Panc1 (cell line): ENCODE measurements around the gene ZNF518B. TPM values are rescaled to one million over a fixed set of nuclear protein-coding genes. Genes with fewer than 3 reads are reported as not detected.

Experiments used
- ATAC-seq: fragments of 200-7000 bp; cut with Tn5 transposase; 2 replicates; pipeline ENCODE4 v1.9.1; 2020; ENCODE audit warnings: mild to moderate bottlenecking, moderate library complexity
- BruUV-seq: library from RNA; stranded (reverse); fragments of 400-500 nt; replicated peaks from 2 replicates; lab custom pipeline; 2021; lab: Mats Ljungman, UMichigan
- CTCF ChIA-PET: fragments of 300-600 bp; sonication (Branson Sonifier 250); formaldehyde crosslinking; loops from one replicate; lab custom pipeline; 2022; ENCODE audit warnings: antibody characterized with exemption; lab: Charles Lee
- POLR2A ChIA-PET: fragments of 300-600 bp; sonication (Branson Sonifier 250); formaldehyde crosslinking; loops from one replicate; lab custom pipeline; 2022; ENCODE audit warnings: antibody characterized with exemption; lab: Charles Lee
- DNase-seq: peaks from one replicate; pipeline ENCODE4 v3.0.0-alpha.2; 2010; ENCODE audit warnings: low read depth, low spot score
- H3K27ac ChIP-seq: 2 replicates; pipeline ENCODE4 v1.5.1; 2011; ENCODE audit warnings: mild to moderate bottlenecking, low read length, inconsistent platforms
- H3K27me3 ChIP-seq: fragments of 200-500 bp; sonication (Bioruptor generic); 2 replicates; pipeline ENCODE4 v1.6.0; 2014; ENCODE audit warnings: low read length, inconsistent platforms; ENCODE audit not compliant: control insufficient read depth, insufficient read depth
- H3K36me3 ChIP-seq: fragments of 200-500 bp; sonication (Bioruptor generic); 2 replicates; pipeline ENCODE4 v1.5.1; 2014; ENCODE audit warnings: inconsistent platforms, mild to moderate bottlenecking, low read length, moderate library complexity; ENCODE audit not compliant: control insufficient read depth, insufficient read depth
- H3K4me1 ChIP-seq: 2 replicates; pipeline ENCODE4 v1.5.1; 2011; ENCODE audit warnings: inconsistent platforms, mild to moderate bottlenecking, low read length, moderate library complexity; ENCODE audit not compliant: control insufficient read depth, insufficient read depth
- H3K4me3 ChIP-seq, 2 experiments: 2 replicates each; pipeline ENCODE4 v1.5.1; 2011 to 2012; ENCODE audit warnings: low read depth in 2 of 2, low read length in 2 of 2, mild to moderate bottlenecking in 2 of 2, inconsistent platforms in 1 of 2, moderate library complexity in 1 of 2
- H3K9me3 ChIP-seq: fragments of 200-500 bp; sonication (Bioruptor generic); 2 replicates; pipeline ENCODE4 v1.5.1; 2014; ENCODE audit warnings: low read depth, mild to moderate bottlenecking, inconsistent platforms, low read length, moderate library complexity; ENCODE audit not compliant: control insufficient read depth, insufficient read depth
- POLR2AphosphoS5 ChIP-seq: IDR thresholded peaks from 2 replicates; pipeline ENCODE4 v1.6.1; 2012; ENCODE audit warnings: mild to moderate bottlenecking, low read depth, low read length, moderate library complexity
- SIN3A ChIP-seq: IDR thresholded peaks from 2 replicates; pipeline ENCODE4 v1.6.1; 2012; ENCODE audit warnings: low read depth, mild to moderate bottlenecking, low read length, moderate library complexity, borderline replicate concordance; ENCODE audit not compliant: insufficient read depth
- TCF7L2 ChIP-seq: IDR thresholded peaks from 2 replicates; pipeline ENCODE4 v1.6.1; 2011; ENCODE audit warnings: mild to moderate bottlenecking, low read depth, low read length, inconsistent platforms
- in situ Hi-C: cut with HindIII; loops from 2 replicates; pipeline ENCODE4 v1.10.0; 2016; ENCODE audit warnings: low sequenced_read_pairs, low pct_unique_long_range_greater_than_20kb
- intact Hi-C: fragments of 100-400 bp; cut with micrococcal nuclease; formaldehyde crosslinking; loops from one replicate; pipeline ENCODE4 v1.10.0; 2022; ENCODE audit not compliant: unreplicated experiment
- total RNA-seq: library from RNA; stranded (reverse); gene quantifications from one replicate; pipeline ENCODE4 v1.2.1, GENCODE V29; 2021; ENCODE audit not compliant: unreplicated experiment
- TF ChIP-seq, protein P1 (sequence below): fragments of 450-650 bp; IDR thresholded peaks from 2 replicates; pipeline ENCODE4 v1.5.1; 2017; ENCODE audit warnings: mild to moderate bottlenecking
- TF ChIP-seq, protein P2 (sequence below), 2 experiments: IDR thresholded peaks; 2 replicates each; pipeline ENCODE4 v1.6.1; 2011 to 2012; ENCODE audit warnings: low read depth in 2 of 2, control low read depth in 1 of 2, low read length in 1 of 2, mild to moderate bottlenecking in 1 of 2, moderate library complexity in 1 of 2; ENCODE audit not compliant: insufficient read depth in 1 of 2

Gene ZNF518B
- total RNA-seq, 1 experiment from 2014 or later, result 20.8 TPM

DNA sequence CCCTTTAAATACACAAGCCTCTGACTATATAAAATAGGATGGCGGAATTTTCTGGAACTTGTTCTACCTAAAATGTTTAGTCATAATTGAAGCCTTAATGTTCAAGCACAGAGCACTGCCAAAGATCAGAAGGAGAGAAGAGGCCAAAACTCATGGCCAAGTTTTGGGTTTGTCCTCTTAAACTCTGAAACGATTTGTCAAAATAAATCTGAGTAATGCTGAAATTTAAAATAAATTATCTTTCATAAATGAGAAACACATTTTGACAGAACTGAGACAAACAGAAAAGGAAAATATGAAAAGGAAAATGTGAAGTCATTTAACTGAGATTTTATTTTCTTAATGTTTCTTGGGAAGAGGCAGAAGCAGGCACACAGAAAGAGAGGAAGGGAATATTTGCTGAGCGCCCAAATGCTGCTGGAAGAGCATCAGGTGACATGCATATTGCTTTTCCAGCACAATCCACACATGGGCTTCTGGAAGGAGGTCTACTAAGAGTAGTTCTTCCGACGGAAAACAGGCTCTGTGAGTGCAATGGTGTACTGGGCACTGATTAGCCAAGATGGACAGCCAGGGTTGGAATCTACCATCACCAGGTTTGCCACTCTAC, 47.4 kb upstream of the ZNF518B start:
- Histone ChIP-seq H3K9me3 (no peaks in the 10 kb centered on the region), H3K4me3 (no peak overlapping the region), H3K4me1 (no peaks in the 10 kb centered on the region), H3K27me3 (no peaks in the 10 kb centered on the region), H3K27ac (no peak overlapping the region), H3K36me3 (no peaks in the 10 kb centered on the region)
- CTCF ChIA-PET, result no interaction called here
- DNase-seq (no peak), ATAC-seq (no peak)
- POLR2A ChIA-PET, result no interaction called here
- in situ Hi-C loops (no loop called here), intact Hi-C loops (no loop called here)
- no TSS peak for BruUV-seq
- TF ChIP-seq POLR2AphosphoS5 (no peak), SIN3A (no peak), TCF7L2 (no peak)
- TF ChIP-seq, protein P1, sequence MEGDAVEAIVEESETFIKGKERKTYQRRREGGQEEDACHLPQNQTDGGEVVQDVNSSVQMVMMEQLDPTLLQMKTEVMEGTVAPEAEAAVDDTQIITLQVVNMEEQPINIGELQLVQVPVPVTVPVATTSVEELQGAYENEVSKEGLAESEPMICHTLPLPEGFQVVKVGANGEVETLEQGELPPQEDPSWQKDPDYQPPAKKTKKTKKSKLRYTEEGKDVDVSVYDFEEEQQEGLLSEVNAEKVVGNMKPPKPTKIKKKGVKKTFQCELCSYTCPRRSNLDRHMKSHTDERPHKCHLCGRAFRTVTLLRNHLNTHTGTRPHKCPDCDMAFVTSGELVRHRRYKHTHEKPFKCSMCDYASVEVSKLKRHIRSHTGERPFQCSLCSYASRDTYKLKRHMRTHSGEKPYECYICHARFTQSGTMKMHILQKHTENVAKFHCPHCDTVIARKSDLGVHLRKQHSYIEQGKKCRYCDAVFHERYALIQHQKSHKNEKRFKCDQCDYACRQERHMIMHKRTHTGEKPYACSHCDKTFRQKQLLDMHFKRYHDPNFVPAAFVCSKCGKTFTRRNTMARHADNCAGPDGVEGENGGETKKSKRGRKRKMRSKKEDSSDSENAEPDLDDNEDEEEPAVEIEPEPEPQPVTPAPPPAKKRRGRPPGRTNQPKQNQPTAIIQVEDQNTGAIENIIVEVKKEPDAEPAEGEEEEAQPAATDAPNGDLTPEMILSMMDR, result no peak
- TF ChIP-seq, protein P2, sequence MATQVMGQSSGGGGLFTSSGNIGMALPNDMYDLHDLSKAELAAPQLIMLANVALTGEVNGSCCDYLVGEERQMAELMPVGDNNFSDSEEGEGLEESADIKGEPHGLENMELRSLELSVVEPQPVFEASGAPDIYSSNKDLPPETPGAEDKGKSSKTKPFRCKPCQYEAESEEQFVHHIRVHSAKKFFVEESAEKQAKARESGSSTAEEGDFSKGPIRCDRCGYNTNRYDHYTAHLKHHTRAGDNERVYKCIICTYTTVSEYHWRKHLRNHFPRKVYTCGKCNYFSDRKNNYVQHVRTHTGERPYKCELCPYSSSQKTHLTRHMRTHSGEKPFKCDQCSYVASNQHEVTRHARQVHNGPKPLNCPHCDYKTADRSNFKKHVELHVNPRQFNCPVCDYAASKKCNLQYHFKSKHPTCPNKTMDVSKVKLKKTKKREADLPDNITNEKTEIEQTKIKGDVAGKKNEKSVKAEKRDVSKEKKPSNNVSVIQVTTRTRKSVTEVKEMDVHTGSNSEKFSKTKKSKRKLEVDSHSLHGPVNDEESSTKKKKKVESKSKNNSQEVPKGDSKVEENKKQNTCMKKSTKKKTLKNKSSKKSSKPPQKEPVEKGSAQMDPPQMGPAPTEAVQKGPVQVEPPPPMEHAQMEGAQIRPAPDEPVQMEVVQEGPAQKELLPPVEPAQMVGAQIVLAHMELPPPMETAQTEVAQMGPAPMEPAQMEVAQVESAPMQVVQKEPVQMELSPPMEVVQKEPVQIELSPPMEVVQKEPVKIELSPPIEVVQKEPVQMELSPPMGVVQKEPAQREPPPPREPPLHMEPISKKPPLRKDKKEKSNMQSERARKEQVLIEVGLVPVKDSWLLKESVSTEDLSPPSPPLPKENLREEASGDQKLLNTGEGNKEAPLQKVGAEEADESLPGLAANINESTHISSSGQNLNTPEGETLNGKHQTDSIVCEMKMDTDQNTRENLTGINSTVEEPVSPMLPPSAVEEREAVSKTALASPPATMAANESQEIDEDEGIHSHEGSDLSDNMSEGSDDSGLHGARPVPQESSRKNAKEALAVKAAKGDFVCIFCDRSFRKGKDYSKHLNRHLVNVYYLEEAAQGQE (IDR thresholded peaks at IDR 0.05; ENCODE audit: insufficient read depth in 1 of 2, low read depth in 2 of 2, low read length in 1 of 2), result no peak

DNA sequence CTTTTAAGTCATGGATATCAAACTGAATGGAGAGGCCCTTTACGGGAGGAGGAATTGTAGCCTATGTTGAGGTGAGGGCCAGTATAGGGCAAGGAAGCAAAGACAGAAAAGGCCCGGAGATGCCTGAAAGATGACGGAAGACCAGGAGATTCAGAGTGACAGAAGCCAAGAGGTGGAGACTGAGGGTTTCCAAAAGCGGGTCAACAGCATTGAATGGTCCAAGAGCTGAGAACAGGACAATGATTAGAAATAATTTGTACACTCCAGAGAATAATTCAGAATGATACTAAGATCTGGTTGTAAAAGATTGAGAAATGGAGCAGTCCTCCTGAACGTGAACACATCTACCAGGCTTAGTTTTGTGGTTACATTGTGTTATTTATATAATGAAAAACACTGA, 45.5 kb upstream of the ZNF518B start:
- intact Hi-C loops (no loop called here), in situ Hi-C loops (no loop called here)
- H3K27me3 ChIP-seq, result no peaks in the 10 kb centered on the region
- POLR2A ChIA-PET, result interaction anchor here (0.5 to 0.6 kb wide), 2 partner anchors 11 to 151 kb away, joined by 3 read pairs; no protein-coding TSS in a partner anchor
- no peaks in the 10 kb centered on the region for H3K9me3 ChIP-seq
- no peaks in the 10 kb centered on the region for H3K36me3 ChIP-seq
- no peak overlapping the region for H3K27ac ChIP-seq
- DNase-seq, result no peak
- H3K4me1 ChIP-seq, result no peaks in the 10 kb centered on the region
- CTCF ChIA-PET, result no interaction called here
- no peak overlapping the region for H3K4me3 ChIP-seq
- ATAC-seq, result no peak
- TF ChIP-seq, protein P2 (IDR thresholded peaks at IDR 0.05; ENCODE audit: insufficient read depth in 1 of 2, low read depth in 2 of 2, low read length in 1 of 2), result no peak
- no peak for TF ChIP-seq TCF7L2
- no peak for TF ChIP-seq SIN3A
- TF ChIP-seq POLR2AphosphoS5, result no peak
- TF ChIP-seq, protein P1, result no peak
- BruUV-seq, result no TSS peak
